Left lung (tissue), 10 donors: ENCODE measurements around the gene TARS1. TPM values are rescaled to one million over a fixed set of nuclear protein-coding genes. Genes with fewer than 3 reads are reported as not detected.
A peak's percentile ranks its signal among the peaks of the same experiment; 100 is the strongest.
"Not testable (repeated sequence)": the region's sequence is repeated elsewhere in the genome, so short reads cannot be mapped to it uniquely, and the experiment has no call there.

Experiments
- ATAC-seq: fragments of 200-7000 bp; cut with Tn5 transposase; one replicate; pipeline ENCODE4 v1.9.1; 2020; ENCODE audit warnings: moderate library complexity
- DNase-seq, 4 donors: peaks; one replicate each; pipeline ENCODE4 v3.0.0-alpha.2; 2013 to 2020
- H3K27ac ChIP-seq, 2 donors: fragments of 200-600 bp; sonication (generic) in 1 of 2; one replicate each; pipeline versions ENCODE4 v1.5.0 to v1.8.0; 2020 to 2021
- H3K27me3 ChIP-seq, 2 donors: fragments of 200-600 bp; sonication (generic) in 1 of 2; one replicate each; pipeline versions ENCODE4 v1.5.0 to v1.8.0; 2020 to 2021
- H3K36me3 ChIP-seq, 2 donors: fragments of 200-600 bp; sonication (generic) in 1 of 2; one replicate each; pipeline versions ENCODE4 v1.5.0 to v1.8.0; 2020 to 2021
- H3K4me1 ChIP-seq, 2 donors: fragments of 200-600 bp; one replicate each; pipeline ENCODE4 v1.8.0; 2021
- H3K4me3 ChIP-seq, 2 donors: fragments of 200-600 bp; sonication (generic) in 1 of 2; one replicate each; pipeline versions ENCODE4 v1.5.0 to v1.8.0; 2020 to 2021; ENCODE audit warnings: mild to moderate bottlenecking in 1 of 2
- H3K9me3 ChIP-seq, 2 donors: fragments of 200-600 bp; sonication (generic) in 1 of 2; one replicate each; pipeline versions ENCODE4 v1.5.0 to v1.8.0; 2020 to 2021
- intact Hi-C, 2 donors: fragments of 100-400 bp; cut with DNase I; formaldehyde crosslinking; loops; one replicate each; pipeline versions ENCODE4 v1.11.2 to v1.14.2; 2022
- polyA plus RNA-seq, 6 donors: library from polyadenylated mRNA; unstranded; fragments of 120-200 nt; gene quantifications; one replicate each; pipeline ENCODE4 v1.2.1, GENCODE V29; 2013; ENCODE audit not compliant: insufficient read length in 6 of 6
- total RNA-seq, 2 donors: library from RNA; stranded (reverse); fragmentation: NEBNext Ultra II Directional; extraction: Animal tissue kit (Norgen Biotek cat#: 25700); gene quantifications; one replicate each; pipeline ENCODE4 v1.2.1, GENCODE V29; 2021
- TF ChIP-seq, protein P1 (sequence below), 2 donors: fragments of 200-600 bp; sonication (generic) in 1 of 2; IDR thresholded peaks; one replicate each; pipeline versions ENCODE4 v1.5.0 to v1.8.0; 2021; ENCODE audit warnings: antibody characterized with exemption in 2 of 2
- donor health status: DM: no; HTN: yes; CAD: no.
- donor health status: DM: no; HTN: no; CAD: no.

TARS1 gene
- total and polyA plus RNA-seq, 8 donors, result 94.6 to 121 (median 105) TPM

GRCh38 chr5:33501899-33502298, 61.1 kb downstream of the TARS1 start:
- no peak for ATAC-seq

GRCh38 chr5:33504570-33504969, 63.8 kb downstream of the TARS1 start:
- no peak for ATAC-seq
- no peaks in the 10 kb centered on the region for H3K27me3 ChIP-seq
- intact Hi-C loops, result no loop called here
- no peaks in the 10 kb centered on the region for H3K36me3 ChIP-seq
- DNase-seq, result no peak
- H3K27ac ChIP-seq, result no peak overlapping the region
- H3K4me1 ChIP-seq, result no peaks in the 10 kb centered on the region
- no peaks in the 10 kb centered on the region for H3K9me3 ChIP-seq
- H3K4me3 ChIP-seq, result no peak overlapping the region
- TF ChIP-seq, protein P1, sequence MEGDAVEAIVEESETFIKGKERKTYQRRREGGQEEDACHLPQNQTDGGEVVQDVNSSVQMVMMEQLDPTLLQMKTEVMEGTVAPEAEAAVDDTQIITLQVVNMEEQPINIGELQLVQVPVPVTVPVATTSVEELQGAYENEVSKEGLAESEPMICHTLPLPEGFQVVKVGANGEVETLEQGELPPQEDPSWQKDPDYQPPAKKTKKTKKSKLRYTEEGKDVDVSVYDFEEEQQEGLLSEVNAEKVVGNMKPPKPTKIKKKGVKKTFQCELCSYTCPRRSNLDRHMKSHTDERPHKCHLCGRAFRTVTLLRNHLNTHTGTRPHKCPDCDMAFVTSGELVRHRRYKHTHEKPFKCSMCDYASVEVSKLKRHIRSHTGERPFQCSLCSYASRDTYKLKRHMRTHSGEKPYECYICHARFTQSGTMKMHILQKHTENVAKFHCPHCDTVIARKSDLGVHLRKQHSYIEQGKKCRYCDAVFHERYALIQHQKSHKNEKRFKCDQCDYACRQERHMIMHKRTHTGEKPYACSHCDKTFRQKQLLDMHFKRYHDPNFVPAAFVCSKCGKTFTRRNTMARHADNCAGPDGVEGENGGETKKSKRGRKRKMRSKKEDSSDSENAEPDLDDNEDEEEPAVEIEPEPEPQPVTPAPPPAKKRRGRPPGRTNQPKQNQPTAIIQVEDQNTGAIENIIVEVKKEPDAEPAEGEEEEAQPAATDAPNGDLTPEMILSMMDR (IDR thresholded peaks at IDR 0.05), result no peak

More at GRCh38 chr5:33501899-33502298, 61.1 kb downstream of the TARS1 start:
- intact Hi-C loops, result no loop called here
- Histone ChIP-seq H3K27me3 (no peaks in the 10 kb centered on the region), H3K9me3 (no peaks in the 10 kb centered on the region), H3K4me3 (no peak overlapping the region), H3K4me1 (no peaks in the 10 kb centered on the region), H3K36me3 (no peaks in the 10 kb centered on the region), H3K27ac (no peak overlapping the region)
- TF ChIP-seq, protein P1 (IDR thresholded peaks at IDR 0.05), result no peak
- peak in 1 of 4 donors; percentile 68 for DNase-seq

DNA sequence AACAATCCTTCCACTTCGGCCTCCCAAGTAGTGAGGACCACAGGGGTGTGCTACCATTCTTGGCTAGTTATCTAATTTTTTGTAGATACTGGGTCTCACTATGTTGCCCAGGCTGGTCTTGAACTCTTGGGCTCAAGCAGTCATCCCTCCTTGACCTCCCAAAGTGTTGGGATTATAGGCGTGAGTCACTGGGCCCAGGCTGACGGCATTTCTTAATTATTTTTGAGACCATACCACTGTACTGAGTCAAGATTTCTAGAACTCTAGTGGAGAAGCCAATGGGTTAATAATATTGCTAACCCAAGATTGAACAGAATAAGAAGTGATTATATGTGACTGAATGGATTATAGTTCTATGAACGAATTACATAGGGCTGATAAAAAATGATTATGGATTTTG, 66.7 kb downstream of the TARS1 start:
- no peaks in the 10 kb centered on the region for H3K4me1 ChIP-seq
- H3K27ac ChIP-seq, result no peak overlapping the region
- no peaks in the 10 kb centered on the region for H3K36me3 ChIP-seq
- TF ChIP-seq, protein P1 (IDR thresholded peaks at IDR 0.05), result no peak
- no peaks in the 10 kb centered on the region for H3K9me3 ChIP-seq
- no peak for ATAC-seq
- H3K27me3 ChIP-seq, result no peaks in the 10 kb centered on the region
- intact Hi-C loops, result no loop called here
- DNase-seq, result no peak
- no peak overlapping the region for H3K4me3 ChIP-seq

GRCh38 chr5:33509036-33509435, 68.3 kb downstream of the TARS1 start:
- Histone ChIP-seq H3K9me3 (no peaks in the 10 kb centered on the region), H3K4me3 (no peak overlapping the region), H3K27ac (no peak overlapping the region), H3K27me3 (no peaks in the 10 kb centered on the region), H3K4me1 (no peaks in the 10 kb centered on the region), H3K36me3 (no peaks in the 10 kb centered on the region)
- intact Hi-C loops, result no loop called here
- DNase-seq (no peak), ATAC-seq (no peak)
- TF ChIP-seq, protein P1 (IDR thresholded peaks at IDR 0.05), result no peak

DNA sequence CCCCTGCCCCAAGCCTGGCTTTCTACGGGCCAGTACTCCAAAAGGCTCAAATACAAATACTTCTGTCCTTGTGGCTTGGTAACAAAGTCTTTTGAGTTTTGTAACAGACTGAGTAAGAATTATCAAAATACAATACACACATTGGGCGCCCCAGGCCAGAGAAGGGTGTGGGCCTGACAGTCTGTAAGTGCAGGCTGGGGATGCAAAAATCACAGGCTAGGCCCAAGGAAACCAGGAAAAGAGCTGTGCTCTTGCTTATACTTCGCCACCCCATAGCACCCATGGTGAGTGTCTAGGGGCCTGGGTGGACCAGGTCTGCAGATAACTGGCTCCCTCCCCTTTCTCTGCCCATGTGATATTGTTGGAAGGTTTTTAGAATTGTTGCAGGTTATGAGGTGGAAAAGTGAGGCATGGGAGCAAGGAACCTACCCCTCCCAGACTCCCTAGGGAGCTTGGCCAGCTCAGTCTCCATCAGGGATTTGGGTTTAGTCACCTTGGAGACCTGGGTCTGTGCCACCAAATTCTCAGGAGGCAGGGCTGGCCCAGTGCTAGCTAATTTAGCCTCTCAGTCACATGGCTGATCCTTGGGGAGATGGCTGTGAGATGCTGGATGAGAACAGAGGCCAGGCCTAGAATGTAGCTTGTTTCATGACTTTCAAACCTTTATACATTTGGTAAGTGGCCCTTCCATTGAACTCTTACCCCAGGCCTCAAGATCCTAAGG, 72.9 kb downstream of the TARS1 start:
- Histone ChIP-seq H3K36me3 (no peaks in the 10 kb centered on the region), H3K27ac (no peak overlapping the region), H3K4me1 (no peaks in the 10 kb centered on the region), H3K4me3 (no peak overlapping the region), H3K27me3 (no peaks in the 10 kb centered on the region), H3K9me3 (no peaks in the 10 kb centered on the region)
- intact Hi-C loops, result no loop called here
- DNase-seq, result no peak
- TF ChIP-seq, protein P1 (IDR thresholded peaks at IDR 0.05), result no peak
- no peak for ATAC-seq

- H3K9me3 ChIP-seq, result peaks cover 0 to 12% of the 10 kb centered on the region in 2 donors
- DNase-seq, result peak in 1 of 4 donors; percentile 60
- ATAC-seq, H3K4me1 ChIP-seq, intact Hi-C loops, H3K27ac ChIP-seq, H3K36me3 ChIP-seq, H3K27me3 ChIP-seq, H3K4me3 ChIP-seq: not testable (repeated sequence)
Observed at GRCh38 chr5:33515366-33515765, 74.6 kb downstream of the TARS1 start.
